OCI-LY7 (cell line): ENCODE measurements around the gene WASF3.

Experiments used
- CTCF ChIP-seq: fragments of 200-600 bp; sonication (generic); conservative IDR thresholded peaks from 2 replicates; pipeline ENCODE4 v1.5.1; 2014; ENCODE audit warnings: mild to moderate bottlenecking, antibody characterized with exemption, low read length, moderate library complexity, mixed read lengths
- EZH2phosphoT487 ChIP-seq: fragments of 200-600 bp; sonication (generic); IDR thresholded peaks from 2 replicates; pipeline ENCODE4 v1.6.1; 2018; ENCODE audit warnings: low read depth, borderline replicate concordance, mild to moderate bottlenecking, mixed run types, antibody characterized with exemption, low read length, moderate library complexity, mixed read lengths

DNA sequence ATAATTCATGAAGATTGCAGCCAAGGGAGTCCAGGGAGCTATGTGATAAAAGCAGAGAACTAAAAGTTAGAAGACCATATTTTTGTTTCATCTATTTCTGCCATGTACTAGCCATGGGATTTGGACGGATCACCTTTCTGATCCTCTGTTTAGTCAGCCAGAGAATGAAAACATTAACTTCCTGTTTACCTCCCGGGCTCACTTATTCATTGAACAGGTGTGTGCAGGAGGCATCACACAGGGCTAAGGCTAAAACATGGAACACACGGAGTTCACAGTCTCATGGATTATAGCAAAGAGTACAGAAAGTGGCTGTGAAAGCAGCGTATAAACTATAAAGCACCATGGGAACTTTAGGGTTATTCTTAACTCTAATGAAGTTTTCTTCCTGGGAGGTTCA lies 106.3 kb downstream of the WASF3 start:
- no peak for TF ChIP-seq CTCF
- no peak for TF ChIP-seq EZH2phosphoT487
